Measurements from ENCODE around the gene ZDHHC22.
A peak's percentile ranks its signal among the peaks of the same experiment; 100 is the strongest.

The ZDHHC22 gene

GRCh38 chr14:77141214-77142004, at the start of gene ZDHHC22:
ZDHHC22 (minus strand) TSS chr14:77141791; CDS start chr14:77139738, 2,053 bp downstream.
- in situ Hi-C loops (cut with HindIII; ENCODE audit: low pct_ligation_motif_present, low sequenced_read_pairs), result no loop called here

GRCh38 chr14:77190977-77191376, 49.4 kb upstream of the ZDHHC22 start:
- H3K27ac ChIP-seq, result no peak overlapping the region
- no peaks in the 10 kb centered on the region for H3K36me3 ChIP-seq (replicated peaks)
- in situ Hi-C loops (cut with HindIII; ENCODE audit: low pct_ligation_motif_present, low sequenced_read_pairs), result no loop called here
- H3K4me3 ChIP-seq (ENCODE audit: low read depth, low read length), result no peak overlapping the region
- H3K27me3 ChIP-seq (replicated peaks), result peaks cover 3% of the 10 kb centered on the region
- DNase-seq, result no peak
- TF ChIP-seq CTCF (IDR thresholded peaks at IDR 0.05; ENCODE audit: low read depth, low read length, missing control alignments), result no peak

More at GRCh38 chr14:77141214-77142004, at the start of gene ZDHHC22:
- H3K4me3 ChIP-seq (ENCODE audit: low read depth, low read length), result peak within 1 kb of the TSS; percentile 36
- H3K27me3 ChIP-seq (replicated peaks), result peaks cover 68% of the 10 kb centered on the region
- H3K27ac ChIP-seq, result no peak within 1 kb of the TSS
- peak; percentile 51 for TF ChIP-seq CTCF (IDR thresholded peaks at IDR 0.05; ENCODE audit: low read depth, low read length, missing control alignments)
- no peak for DNase-seq
- H3K36me3 ChIP-seq (replicated peaks), result no peaks in the 10 kb centered on the region

GRCh38 chr14:77189479-77189878, 47.9 kb upstream of the ZDHHC22 start:
- peaks cover 3% of the 10 kb centered on the region for H3K27me3 ChIP-seq (replicated peaks)
- H3K4me3 ChIP-seq (ENCODE audit: low read depth, low read length), result no peak overlapping the region
- H3K27ac ChIP-seq, result no peak overlapping the region
- no peak for DNase-seq
- no peak for TF ChIP-seq CTCF (IDR thresholded peaks at IDR 0.05; ENCODE audit: low read depth, low read length, missing control alignments)
- H3K36me3 ChIP-seq (replicated peaks), result no peaks in the 10 kb centered on the region
- in situ Hi-C loops (cut with HindIII; ENCODE audit: low pct_ligation_motif_present, low sequenced_read_pairs), result no loop called here

- TF ChIP-seq CTCF (IDR thresholded peaks at IDR 0.05; ENCODE audit: low read depth, low read length, missing control alignments), result no peak
- no peak for DNase-seq
- Histone ChIP-seq H3K36me3 (replicated peaks) (no peaks in the 10 kb centered on the region), H3K27me3 (replicated peaks) (peaks cover 5% of the 10 kb centered on the region), H3K27ac (no peak overlapping the region), H3K4me3 (ENCODE audit: low read depth, low read length) (no peak overlapping the region)
- in situ Hi-C loops (cut with HindIII; ENCODE audit: low pct_ligation_motif_present, low sequenced_read_pairs), result no loop called here
Measured at GRCh38 chr14:77187649-77188012, 46.0 kb upstream of the ZDHHC22 start.

- Histone ChIP-seq H3K4me3 (ENCODE audit: low read depth, low read length) (no peak overlapping the region), H3K27me3 (replicated peaks) (peaks cover 8% of the 10 kb centered on the region), H3K27ac (no peak overlapping the region), H3K36me3 (replicated peaks) (no peaks in the 10 kb centered on the region)
- in situ Hi-C loops (cut with HindIII; ENCODE audit: low pct_ligation_motif_present, low sequenced_read_pairs), result no loop called here
- no peak for DNase-seq
- TF ChIP-seq CTCF (IDR thresholded peaks at IDR 0.05; ENCODE audit: low read depth, low read length, missing control alignments), result no peak
Measured at GRCh38 chr14:77186911-77187648, 45.5 kb upstream of the ZDHHC22 start.

Measured in brain microvascular endothelial cell (primary cell).